ENCODE results near the gene TRPM2.

- TF ChIP-seq CTCF (conservative IDR thresholded peaks at IDR 0.05) (no peak), ZFX (IDR thresholded peaks at IDR 0.05) (no peak)
These were observed 18.2 kb downstream of the TRPM2 start for GRCh38 chr21:44371596-44371995.

Data from C4-2B (cell line).